HG03575 (cell line): ENCODE results near the gene SMCO2.

ENCODE experiments used
- ATAC-seq: cut with Tn5 transposase; IDR thresholded peaks from one replicate; pipeline ENCODE4 v1.9.1; 2021; ENCODE audit not compliant: unreplicated experiment, insufficient number of reproducible peaks, low FRiP score; ENCODE audit errors: extremely low read depth

Gene SMCO2

DNA sequence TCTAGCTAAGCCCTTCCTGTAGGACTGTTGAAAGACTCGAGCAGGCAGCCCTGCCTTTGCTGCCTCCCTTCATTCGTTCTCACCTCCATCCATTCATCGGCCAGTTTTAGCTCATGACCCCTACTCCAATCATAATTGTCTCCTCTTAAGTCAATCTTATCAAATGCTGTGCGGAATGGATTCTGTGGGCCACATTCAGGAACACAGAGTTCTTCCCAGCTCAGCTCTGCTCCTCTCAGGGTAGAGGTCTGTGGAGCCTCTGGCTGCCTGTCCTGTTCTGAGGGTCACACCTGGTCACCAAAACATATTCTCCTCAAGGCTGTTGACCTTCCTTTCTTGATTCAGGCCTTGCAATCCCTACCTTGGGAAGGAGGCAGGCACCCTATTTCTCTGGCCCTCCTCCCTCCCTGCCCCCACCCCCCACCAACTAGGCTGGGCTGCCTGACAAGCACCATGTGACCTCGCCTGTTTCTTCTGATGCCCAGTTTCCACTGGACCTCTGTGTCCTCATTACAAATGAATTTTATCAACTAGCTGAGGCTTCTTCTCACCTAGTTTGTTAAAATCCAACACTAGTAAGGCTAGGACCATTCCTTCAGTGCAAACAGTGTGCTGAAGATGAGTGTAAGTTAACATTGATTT lies 3.5 kb downstream of the SMCO2 start:
- no peak for ATAC-seq

GRCh38 chr12:27451036-27451825 lies 4.7 kb downstream of the SMCO2 start:
- ATAC-seq = no peak

DNA sequence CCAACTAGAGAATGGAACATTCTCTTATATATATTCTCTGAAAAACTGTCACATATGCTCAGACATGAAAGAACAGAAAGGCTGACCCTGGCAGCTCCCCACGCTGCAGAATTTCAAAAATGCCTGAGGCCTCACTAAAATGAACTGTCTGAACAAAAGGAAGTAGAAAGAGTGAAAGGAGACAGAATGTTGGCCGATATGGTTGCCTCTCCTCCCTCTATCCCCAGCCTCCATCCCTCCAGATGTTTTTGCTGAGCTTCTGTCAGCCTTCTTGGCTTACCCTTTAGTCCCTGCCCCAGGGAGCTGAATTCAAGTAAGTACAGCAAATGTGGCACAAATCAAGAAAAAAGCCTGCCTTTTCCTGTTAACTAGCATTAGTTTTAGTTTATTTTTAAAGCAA lies 6.9 kb downstream of the SMCO2 start:
- no peak for ATAC-seq

DNA sequence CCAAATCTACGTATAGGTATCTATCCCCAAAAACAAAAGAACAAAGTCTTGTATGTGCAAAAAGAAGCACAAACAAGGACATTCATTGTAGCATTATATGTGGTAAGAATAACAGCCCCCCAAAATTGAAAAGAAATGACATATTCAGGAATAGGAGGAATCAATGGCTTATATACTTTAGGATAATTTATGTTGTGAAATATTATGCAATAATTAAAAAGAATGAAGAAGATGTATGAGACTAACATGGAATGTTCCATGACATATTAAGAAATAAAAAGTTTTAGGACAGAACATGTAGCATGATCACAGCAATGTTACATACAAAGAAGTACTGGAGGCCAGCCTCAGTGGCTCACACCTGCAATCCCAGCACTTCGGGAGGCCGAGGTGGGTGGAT lies 9.1 kb downstream of the SMCO2 start:
- no peak for ATAC-seq

DNA sequence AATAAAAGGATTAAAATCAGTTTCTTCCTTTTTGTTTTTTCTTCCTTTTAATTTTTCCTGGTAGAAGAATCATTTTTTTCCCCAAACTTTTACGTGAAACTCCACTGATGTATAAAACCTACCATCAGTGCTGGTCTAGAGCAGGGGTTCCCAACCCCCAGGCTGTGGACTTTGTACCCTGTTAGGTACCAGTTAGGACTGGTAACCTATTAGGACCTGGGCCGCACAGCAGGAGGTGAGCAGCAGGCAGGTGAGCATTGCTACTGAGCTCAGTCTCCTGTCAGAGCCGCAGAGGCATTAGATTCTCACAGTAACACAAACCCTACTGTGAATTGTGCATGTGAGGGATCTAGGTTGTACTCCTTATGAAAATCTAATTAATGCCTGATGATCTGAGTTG lies 10.1 kb downstream of the SMCO2 start:
- ATAC-seq = no peak

- ATAC-seq = no peak
These were observed 14.0 kb downstream of the SMCO2 start for GRCh38 chr12:27460471-27460978.

DNA sequence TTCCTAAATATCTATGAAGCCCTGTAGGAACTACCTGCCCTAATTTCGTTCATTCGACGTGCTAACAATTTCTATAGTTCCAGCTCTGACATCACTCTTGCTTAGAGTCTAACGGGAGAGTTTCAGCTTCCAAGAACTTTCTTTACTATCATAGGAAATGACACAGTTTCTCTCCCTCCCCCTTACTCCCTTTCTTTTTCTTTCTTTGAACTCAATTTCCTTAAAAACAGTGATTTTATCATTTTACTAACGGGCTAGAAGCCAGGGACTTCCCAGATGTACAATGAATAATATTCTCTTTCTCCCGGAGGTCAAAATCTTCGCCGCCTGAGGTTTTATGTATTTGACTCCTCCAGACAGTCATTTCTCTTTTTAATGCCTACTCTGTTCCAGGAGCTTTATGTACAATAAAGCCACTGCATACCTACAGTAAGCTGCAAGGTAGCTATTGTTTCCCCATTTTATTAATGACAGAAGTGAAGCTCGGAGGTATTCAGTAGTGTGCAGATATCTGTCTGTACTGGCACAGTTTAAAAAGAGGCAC lies 15.7 kb downstream of the SMCO2 start:
- ATAC-seq = no peak

GRCh38 chr12:27462851-27463250 lies 16.3 kb downstream of the SMCO2 start:
- ATAC-seq = no peak

DNA sequence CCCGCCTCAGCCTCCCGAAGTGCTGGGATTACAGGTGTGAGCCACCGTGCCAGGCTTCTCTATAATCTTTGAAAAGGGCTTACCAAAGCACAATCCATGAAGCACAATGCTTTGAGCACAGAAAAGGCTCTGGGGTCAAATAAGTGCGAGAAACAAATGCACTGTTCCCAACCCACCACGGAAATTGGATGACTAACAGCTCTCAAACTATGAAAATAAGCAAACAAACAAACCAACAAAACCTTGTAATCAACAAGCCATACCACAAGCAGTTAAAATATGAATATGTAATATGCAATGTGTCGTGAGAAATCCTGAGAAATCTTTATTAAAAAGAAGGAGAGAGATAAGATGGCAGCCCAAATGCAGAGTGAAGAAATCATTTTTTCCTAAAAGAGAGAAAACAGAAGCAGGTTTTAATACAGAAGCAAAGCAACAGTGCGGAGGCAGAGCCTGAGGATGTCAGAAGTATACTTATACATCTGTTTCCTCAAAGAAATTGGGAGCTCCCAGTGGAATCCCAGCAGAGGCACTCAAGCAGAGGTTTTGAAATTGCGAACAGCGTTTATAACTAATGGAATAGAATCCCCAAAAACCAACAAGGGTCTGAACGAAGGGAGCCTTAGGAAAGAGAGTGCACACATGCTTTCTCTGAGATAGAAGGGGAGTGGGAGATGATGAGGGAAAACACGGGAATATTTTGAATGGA lies 17.1 kb downstream of the SMCO2 start:
- ATAC-seq = no peak

- ATAC-seq = no peak
These were observed 17.7 kb downstream of the SMCO2 start for GRCh38 chr12:27464220-27464554.

GRCh38 chr12:27467641-27468040 lies 21.1 kb downstream of the SMCO2 start:
- ATAC-seq = no peak

DNA sequence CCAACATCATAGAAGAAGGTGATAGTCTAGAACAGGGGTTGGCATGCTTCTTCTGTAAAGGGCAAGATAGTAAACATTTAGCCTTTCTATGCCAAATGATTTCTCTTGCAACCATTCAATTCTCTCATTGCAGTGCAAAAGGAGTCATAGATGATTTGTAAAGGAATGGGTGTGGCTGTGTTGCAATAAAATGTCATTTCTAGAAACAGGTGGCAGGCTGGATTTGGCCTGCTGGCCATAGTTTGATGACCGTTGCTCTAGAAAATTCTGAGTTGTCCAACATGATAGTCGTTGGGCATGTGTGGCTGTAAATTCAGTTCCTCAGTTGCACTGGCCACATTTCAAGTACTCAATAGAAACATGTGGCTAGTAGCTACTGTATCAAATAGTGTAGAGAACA lies 21.7 kb downstream of the SMCO2 start:
- no peak for ATAC-seq

DNA sequence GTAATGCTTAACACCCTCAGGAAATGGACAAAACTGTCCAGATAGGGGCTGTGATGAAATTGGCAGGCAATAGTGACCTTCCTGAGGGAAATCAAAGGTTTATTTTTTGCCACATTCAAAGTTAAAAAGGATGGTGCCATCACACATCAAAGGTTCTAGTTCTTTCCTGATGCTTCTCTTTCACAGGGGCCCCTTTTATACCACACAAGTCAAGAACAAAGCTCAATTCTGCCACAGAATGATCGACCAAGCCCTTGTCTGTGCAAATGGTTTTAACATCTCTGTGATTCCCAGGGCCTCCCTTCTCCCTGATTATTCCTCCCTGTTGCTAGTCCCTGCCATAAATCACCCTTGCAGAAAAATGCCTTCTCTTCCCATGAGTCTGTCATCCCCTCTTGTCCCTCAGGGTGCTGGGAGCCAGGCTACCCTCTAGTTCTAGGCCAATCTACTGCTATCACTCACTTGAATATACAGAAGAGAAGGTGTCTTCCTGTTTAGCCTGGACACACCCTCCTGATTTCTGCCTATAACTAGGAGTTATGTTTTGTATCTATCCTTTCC lies 22.7 kb downstream of the SMCO2 start:
- ATAC-seq = no peak

GRCh38 chr12:27472604-27473003 lies 26.1 kb downstream of the SMCO2 start:
- ATAC-seq = no peak

GRCh38 chr12:27474344-27474743 lies 27.8 kb downstream of the SMCO2 start:
- ATAC-seq = no peak

DNA sequence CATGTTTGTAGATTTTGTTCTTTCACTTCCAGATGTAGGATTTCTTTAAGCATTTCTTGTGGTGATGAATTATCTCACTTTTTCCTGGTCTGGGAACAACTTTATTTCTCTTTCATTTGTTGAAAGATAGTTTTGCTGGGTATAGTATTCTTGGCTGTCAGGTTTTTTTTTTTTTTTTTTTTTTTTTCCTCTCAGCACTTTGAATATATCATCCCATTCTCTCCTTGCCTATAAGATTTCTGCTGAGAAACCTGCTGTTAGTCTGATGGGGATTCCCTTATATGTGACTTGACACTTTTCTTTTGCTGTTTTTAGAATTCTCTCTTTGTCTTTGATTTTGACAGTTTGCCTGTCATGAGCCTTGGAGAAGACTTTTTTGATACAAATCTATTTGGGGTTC lies 30.5 kb downstream of the SMCO2 start:
- no peak for ATAC-seq

DNA sequence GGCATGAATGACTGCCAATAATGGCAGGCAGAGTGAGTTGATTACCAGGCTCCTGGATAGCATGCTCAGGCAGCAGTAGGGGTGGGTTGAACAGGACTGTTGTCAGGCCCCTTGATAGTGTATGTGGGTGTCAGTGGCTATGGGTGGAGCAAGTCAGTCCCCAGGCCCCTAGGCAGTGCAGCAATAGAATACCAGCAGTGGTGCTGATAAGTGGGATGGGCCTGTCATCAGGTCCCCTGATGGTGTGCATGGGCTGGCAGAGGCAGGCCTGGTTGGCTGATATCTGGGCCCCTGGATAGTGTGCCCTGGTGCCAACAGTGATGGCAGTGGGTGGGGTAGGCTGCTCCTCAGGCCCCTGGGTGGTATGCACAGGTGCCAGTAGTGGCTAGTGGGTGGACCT lies 32.4 kb downstream of the SMCO2 start:
- ATAC-seq = no peak

DNA sequence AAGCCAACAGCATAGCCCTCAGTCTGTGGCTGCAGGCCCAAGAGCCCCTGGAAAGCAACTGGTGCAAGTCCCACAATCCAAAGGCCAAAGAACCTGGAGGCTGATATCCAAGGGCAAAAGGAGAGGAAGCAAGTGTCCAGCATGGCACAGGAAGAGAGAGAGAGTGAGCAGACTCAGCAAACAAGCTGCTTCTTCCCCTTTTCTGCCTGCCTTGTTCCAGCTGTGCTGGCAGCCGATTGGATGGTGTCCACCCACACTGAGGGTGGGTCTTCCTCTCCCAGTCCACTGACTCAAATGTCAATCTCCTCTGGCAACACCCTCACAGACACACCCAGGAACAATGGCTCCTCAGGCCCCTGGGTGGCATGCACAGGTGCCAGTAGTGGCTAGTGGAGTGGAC lies 33.5 kb downstream of the SMCO2 start:
- no peak for ATAC-seq

DNA sequence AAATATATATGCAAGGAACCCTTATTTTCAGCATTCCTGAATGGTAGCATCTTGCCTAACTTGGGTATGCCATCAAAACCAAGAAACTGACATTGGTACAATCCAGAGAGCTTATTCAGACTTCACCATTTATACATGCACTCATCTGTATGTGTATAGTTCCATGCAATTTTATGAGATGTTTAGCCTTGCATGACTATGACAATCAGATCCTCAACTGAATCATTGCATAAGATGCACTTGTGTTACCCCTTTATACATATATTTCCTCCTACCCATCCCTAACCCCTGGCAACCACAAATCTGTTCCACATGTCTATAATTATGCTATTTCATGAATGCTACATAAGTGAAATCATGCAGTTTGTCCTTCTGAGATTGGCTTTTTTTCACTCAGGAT lies 40.4 kb downstream of the SMCO2 start:
- no peak for ATAC-seq

GRCh38 chr12:27488479-27488878 lies 41.9 kb downstream of the SMCO2 start:
- no peak for ATAC-seq
